Motor neuron (in vitro differentiated cells): Measurements from ENCODE around the gene RAB6A. TPM values are rescaled to one million over a fixed set of nuclear protein-coding genes. Genes with fewer than 3 reads are reported as not detected.

Source experiments
- ATAC-seq, 8 experiments: fragments of 200-7000 bp; cut with Tn5 transposase; replicated peaks in 6 of 8; 2 replicates each; pipeline ENCODE4 v1.8.0; 2021; ENCODE audit warnings: mild to moderate bottlenecking in 8 of 8, moderate library complexity in 8 of 8
- H3K27ac ChIP-seq, 2 donors: fragments of 250-450 bp; sonication (Bioruptor Pico); 2 replicates each; pipeline ENCODE4 v1.9.0; 2021; ENCODE audit warnings: antibody characterized with exemption in 2 of 2, mild to moderate bottlenecking in 2 of 2, moderate library complexity in 1 of 2
- H3K4me1 ChIP-seq, 2 donors: fragments of 250-450 bp; sonication (Bioruptor Pico); replicated peaks in 1 of 2; 2 replicates each; pipeline ENCODE4 v1.6.1; 2021; ENCODE audit warnings: antibody characterized with exemption in 2 of 2, mild to moderate bottlenecking in 2 of 2, moderate library complexity in 1 of 2
- H3K4me3 ChIP-seq, 5 donors: fragments of 250-450 bp; sonication (Bioruptor Pico); 2 replicates each; pipeline ENCODE4 v1.9.0; 2021; ENCODE audit warnings: antibody characterized with exemption in 5 of 5, mild to moderate bottlenecking in 5 of 5, moderate library complexity in 4 of 5
- WGBS, 10 experiments: fragments of 450-650 bp; shearing (Covaris generic); methylation state at CpG; one replicate each; pipeline ENCODE4 v1.0.0; 2022; 5-methylcytosine and 5-hydroxymethylcytosine counted together
- in situ Hi-C, 9 experiments: fragments of 400-800 bp; cut with MboI; loops; one replicate each; pipeline ENCODE4 v1.15.0; 2021; ENCODE audit warnings: low sequenced_read_pairs in 9 of 9, low pct_unique_long_range_greater_than_20kb in 2 of 9; ENCODE audit not compliant: unreplicated experiment in 9 of 9
- total RNA-seq, 8 experiments: library from RNA; unstranded; fragments of 300-600 nt; gene quantifications; 2 replicates each; pipeline versions ENCODE4 v1.2.3 to v1.2.4, GENCODE V29; 2022

RAB6A gene
- total RNA-seq, 8 experiments from 2014 or later: 61.5 to 173 (median 100) TPM

GRCh38 chr11:73645972-73646631, 114.8 kb downstream of the RAB6A start, which contains the start of gene PLEKHB1:
TSS of gene PLEKHB1 (plus strand) at chr11:73646581. CDS start at chr11:73646609, 28 bp downstream.
- 0 to 75% (median 40%) methylated on average over 1 to 17 of the region's 26 CpGs; no CpG with 5 or more reads in 3 of the 10 experiments for WGBS, 10 experiments
- H3K4me1 ChIP-seq: peaks cover 9 to 35% of the 10 kb centered on the region in 2 donors
- ATAC-seq: no peak
- in situ Hi-C loops: no loop called here
- H3K27ac ChIP-seq: no peak within 1 kb of the TSS
- no peak within 1 kb of the TSS for H3K4me3 ChIP-seq

- 30 to 87% (median 69%) methylated on average over 2 to 12 of the region's 16 CpGs; no CpG with 5 or more reads in 1 of the 10 experiments for WGBS, 10 experiments
- in situ Hi-C loops: no loop called here
- Histone ChIP-seq H3K4me1 (peaks cover 9 to 35% of the 10 kb centered on the region in 2 donors), H3K4me3 (no peak overlapping the region), H3K27ac (no peak overlapping the region)
- ATAC-seq: no peak
Measured at GRCh38 chr11:73645121-73645969, 115.5 kb downstream of the RAB6A start.

GRCh38 chr11:73641668-73642067, 119.2 kb downstream of the RAB6A start:
- no peak overlapping the region for H3K27ac ChIP-seq
- in situ Hi-C loops: no loop called here
- H3K4me3 ChIP-seq: no peak overlapping the region
- peaks cover 0 to 12% of the 10 kb centered on the region in 2 donors for H3K4me1 ChIP-seq
- ATAC-seq: no peak

GRCh38 chr11:73640592-73640991, 120.3 kb downstream of the RAB6A start:
- Histone ChIP-seq H3K27ac (no peak overlapping the region), H3K4me1 (peaks cover 0 to 1% of the 10 kb centered on the region in 2 donors), H3K4me3 (no peak overlapping the region)
- 0 to 50% (median 44%) methylated on average over 1 to 2 of the region's 2 CpGs; no CpG with 5 or more reads in 1 of the 10 experiments for WGBS, 10 experiments
- no peak for ATAC-seq
- in situ Hi-C loops: no loop called here

DNA sequence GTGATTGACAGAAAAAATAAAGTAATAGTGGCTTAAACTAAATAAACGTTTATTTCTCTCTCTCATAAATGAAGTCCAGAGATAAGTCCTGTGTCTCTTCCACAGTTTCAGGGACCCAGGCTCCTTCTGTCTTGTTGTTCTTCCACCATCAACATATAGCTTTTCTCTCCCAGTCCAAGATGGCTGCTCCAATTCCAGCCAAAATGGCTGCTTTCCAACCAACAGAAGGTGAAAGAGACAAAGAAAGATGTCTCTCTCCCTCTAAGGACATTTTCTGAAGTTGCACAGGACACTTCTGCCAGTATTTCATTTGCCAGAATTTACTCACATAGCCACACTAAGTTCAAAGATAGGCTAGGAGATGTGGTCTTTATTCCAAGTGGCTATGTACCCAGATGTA, 123.9 kb downstream of the RAB6A start:
- 17 to 100% (median 60%) methylated on average over 1 of the region's 1 CpG; no CpG with 5 or more reads in 4 of the 10 experiments for WGBS, 10 experiments
- in situ Hi-C loops: no loop called here
- Histone ChIP-seq H3K4me3 (no peak overlapping the region), H3K27ac (no peak overlapping the region), H3K4me1 (no peaks in the 10 kb centered on the region)
- no peak for ATAC-seq

- Histone ChIP-seq H3K4me1 (no peaks in the 10 kb centered on the region), H3K27ac (no peak overlapping the region), H3K4me3 (no peak overlapping the region)
- 51 to 95% (median 86%) methylated on average over 1 to 5 of the region's 5 CpGs; no CpG with 5 or more reads in 5 of the 10 experiments for WGBS, 10 experiments
- in situ Hi-C loops: no loop called here
- ATAC-seq: no peak
Measured at GRCh38 chr11:73636249-73636648, 124.6 kb downstream of the RAB6A start.

DNA sequence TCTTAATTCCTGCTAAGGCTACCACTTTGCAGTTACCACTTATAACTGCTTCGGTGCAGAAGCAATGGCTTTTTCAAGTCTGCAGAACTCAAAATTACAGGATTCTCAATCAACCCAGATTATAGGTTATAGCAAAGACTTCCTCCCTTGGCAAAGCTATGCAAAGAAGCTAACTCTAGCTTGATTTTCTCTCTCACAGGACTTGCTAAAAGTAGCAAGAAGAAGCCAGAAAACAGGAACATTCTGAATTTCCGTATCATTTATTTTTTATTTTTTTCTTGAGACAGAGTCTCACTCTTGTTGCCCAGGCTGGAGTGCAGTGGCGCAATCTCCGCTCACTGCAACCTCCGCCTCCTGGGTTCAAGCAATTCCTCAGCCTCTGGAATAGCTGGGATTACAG, 125.2 kb downstream of the RAB6A start:
- H3K27ac ChIP-seq: no peak overlapping the region
- 10 to 98% (median 84%) methylated on average over 1 to 5 of the region's 5 CpGs; no CpG with 5 or more reads in 1 of the 10 experiments for WGBS, 10 experiments
- no peak for ATAC-seq

DNA sequence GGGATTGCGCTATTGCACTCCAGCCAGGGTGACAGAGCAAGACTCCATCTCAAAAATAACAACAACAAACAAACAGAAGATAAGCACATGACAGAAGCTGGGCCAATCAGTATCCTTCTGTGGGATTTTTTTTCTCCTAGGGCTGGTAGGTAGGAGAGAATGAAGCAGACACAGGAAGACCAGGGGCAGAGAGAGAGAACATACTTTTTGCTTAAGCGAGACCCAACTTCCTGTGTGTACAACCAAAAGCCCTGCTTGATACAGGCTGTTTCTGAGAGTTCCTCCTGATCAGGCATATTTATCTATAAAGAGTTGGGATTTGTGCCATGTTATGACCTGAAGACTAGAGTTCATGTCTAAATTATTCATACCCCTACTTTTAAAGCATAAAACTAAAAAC, 126.9 kb downstream of the RAB6A start:
- ATAC-seq: no peak
- in situ Hi-C loops: no loop called here
- Histone ChIP-seq H3K4me1 (no peaks in the 10 kb centered on the region), H3K4me3 (no peak overlapping the region), H3K27ac (no peak overlapping the region)
- 57 to 100% (median 100%) methylated on average over 1 to 2 of the region's 2 CpGs; no CpG with 5 or more reads in 4 of the 10 experiments for WGBS, 10 experiments

More for the DNA sequence above, 125.2 kb downstream of the RAB6A start:
- in situ Hi-C loops: no loop called here
- H3K4me3 ChIP-seq: no peak overlapping the region
- H3K4me1 ChIP-seq: no peaks in the 10 kb centered on the region

- no peak overlapping the region for H3K27ac ChIP-seq
- no peaks in the 10 kb centered on the region for H3K4me1 ChIP-seq
- in situ Hi-C loops: no loop called here
- 80 to 100% (median 93%) methylated on average over 1 to 4 of the region's 4 CpGs; no CpG with 5 or more reads in 2 of the 10 experiments for WGBS, 10 experiments
- H3K4me3 ChIP-seq: no peak overlapping the region
- ATAC-seq: no peak
Measured at GRCh38 chr11:73632996-73633395, 127.9 kb downstream of the RAB6A start.

- Histone ChIP-seq H3K27ac (no peak overlapping the region), H3K4me1 (peaks cover 0 to 2% of the 10 kb centered on the region in 2 donors), H3K4me3 (no peak overlapping the region)
- in situ Hi-C loops: no loop called here
- ATAC-seq: no peak
- WGBS, 10 experiments: 45 to 100% (median 83%) methylated on average over 1 to 7 of the region's 7 CpGs; no CpG with 5 or more reads in 1 of the 10 experiments
Measured at GRCh38 chr11:73629907-73630306, 131.0 kb downstream of the RAB6A start.

GRCh38 chr11:73625696-73626318, 135.1 kb downstream of the RAB6A start:
- no peak overlapping the region for H3K27ac ChIP-seq
- no peak overlapping the region for H3K4me3 ChIP-seq
- 3 to 75% (median 16%) methylated on average over 1 to 13 of the region's 19 CpGs for WGBS, 10 experiments
- ATAC-seq: peak; percentile 74 to 95 (median 84)
- in situ Hi-C loops: no loop called here
- peaks cover 0 to 2% of the 10 kb centered on the region in 2 donors for H3K4me1 ChIP-seq
